Activated CD8-positive, alpha-beta memory T cell treated with anti-CD3 and anti-CD28 coated beads for 4 hours (primary cell): ENCODE measurements around the gene ZDHHC11.
"Not testable (repeated sequence)": the region's sequence is repeated elsewhere in the genome, so short reads cannot be mapped to it uniquely, and the experiment has no call there.

Source experiments
- DNase-seq, 2 donors: peaks; one replicate each; pipeline ENCODE4 v3.0.0-alpha.2; 2020; ENCODE audit warnings: low read depth in 2 of 2

The ZDHHC11 gene

GRCh38 chr5:859391-859790 is 8.6 kb upstream of the ZDHHC11 start:
- DNase-seq, result no peak

- DNase-seq, result no peak
Measured at GRCh38 chr5:858726-859125, 7.9 kb upstream of the ZDHHC11 start.

- no peak for DNase-seq
Measured at GRCh38 chr5:856531-857425, 6.0 kb upstream of the ZDHHC11 start.

- no peak for DNase-seq
Measured at GRCh38 chr5:855771-856530, 5.2 kb upstream of the ZDHHC11 start.

GRCh38 chr5:854966-855743 is 4.4 kb upstream of the ZDHHC11 start:
- no peak for DNase-seq

GRCh38 chr5:854217-854616 is 3.4 kb upstream of the ZDHHC11 start:
- no peak for DNase-seq

GRCh38 chr5:853416-854090 is 2.8 kb upstream of the ZDHHC11 start:
- not testable (repeated sequence) for DNase-seq

GRCh38 chr5:852431-853401 is 1.9 kb upstream of the ZDHHC11 start:
- no peak for DNase-seq

- no peak for DNase-seq
Measured at GRCh38 chr5:852018-852417, 1.2 kb upstream of the ZDHHC11 start.

- no peak for DNase-seq
Measured at GRCh38 chr5:851553-851952, 767 bp upstream of the ZDHHC11 start.

GRCh38 chr5:851076-851475 is 290 bp upstream of the ZDHHC11 start:
- DNase-seq, result no peak

GRCh38 chr5:849651-850301 is 1.0 kb downstream of the ZDHHC11 start:
- no peak for DNase-seq

- DNase-seq, result no peak
Measured at GRCh38 chr5:848671-849111, 2.1 kb downstream of the ZDHHC11 start.

- not testable (repeated sequence) for DNase-seq
Measured at GRCh38 chr5:847736-848135, 3.0 kb downstream of the ZDHHC11 start.

GRCh38 chr5:847212-847611 is 3.6 kb downstream of the ZDHHC11 start:
- not testable (repeated sequence) for DNase-seq

- DNase-seq, result not testable (repeated sequence)
Measured at GRCh38 chr5:846602-847091, 4.1 kb downstream of the ZDHHC11 start.

GRCh38 chr5:845676-846601 is 4.8 kb downstream of the ZDHHC11 start:
- DNase-seq, result not testable (repeated sequence)

GRCh38 chr5:845031-845675 is 5.6 kb downstream of the ZDHHC11 start:
- not testable (repeated sequence) for DNase-seq
